Naive B cell (primary cell): ENCODE results near the gene MXI1. TPM values are rescaled to one million over a fixed set of nuclear protein-coding genes. Genes with fewer than 3 reads are reported as not detected.

ENCODE experiments used
- ATAC-seq, 2 donors: fragments of 150-1000 bp; cut with Tn5 transposase; 2 replicates each; pipeline ENCODE4 v1.10.0; 2021; ENCODE audit warnings: low read depth in 2 of 2, mild to moderate bottlenecking in 2 of 2, moderate library complexity in 2 of 2
- DNase-seq: peaks from one replicate; pipeline ENCODE4 v3.0.0; 2022
- H3K27ac Mint-ChIP-seq, 6 donors: one replicate each; pipeline ENCODE4 v1.8.0; 2020 to 2022; ENCODE audit warnings: mild to moderate bottlenecking in 6 of 6, mixed read lengths in 6 of 6, moderate library complexity in 5 of 6, inconsistent platforms in 2 of 6
- H3K27me3 Mint-ChIP-seq, 3 donors: one replicate each; pipeline ENCODE4 v1.8.0; 2021 to 2022; ENCODE audit warnings: mixed read lengths in 3 of 3, mild to moderate bottlenecking in 1 of 3
- H3K36me3 Mint-ChIP-seq, 2 donors: one replicate each; pipeline ENCODE4 v1.8.0; 2020 to 2022; ENCODE audit warnings: mixed read lengths in 2 of 2, inconsistent platforms in 1 of 2, mild to moderate bottlenecking in 1 of 2
- H3K4me1 Mint-ChIP-seq, 3 donors: one replicate each; pipeline ENCODE4 v1.8.0; 2020 to 2022; ENCODE audit warnings: mixed read lengths in 3 of 3, inconsistent platforms in 1 of 3, mild to moderate bottlenecking in 1 of 3, moderate library complexity in 1 of 3
- H3K4me3 Mint-ChIP-seq, 8 donors: one replicate each; pipeline ENCODE4 v1.8.0; 2020 to 2022; ENCODE audit warnings: mild to moderate bottlenecking in 8 of 8, mixed read lengths in 8 of 8, moderate library complexity in 8 of 8, inconsistent platforms in 2 of 8
- H3K9me3 Mint-ChIP-seq, 7 donors: one replicate each; pipeline ENCODE4 v1.8.0; 2020 to 2022; ENCODE audit warnings: mixed read lengths in 7 of 7, mild to moderate bottlenecking in 5 of 7, inconsistent platforms in 2 of 7, moderate library complexity in 1 of 7
- polyA plus RNA-seq, 6 donors: library from polyadenylated mRNA; unstranded; fragments of 300-500 nt; fragmentation: Illumina TruSeq; gene quantifications; one replicate each; pipeline ENCODE4 v1.2.3, GENCODE V29; 2021; ENCODE audit warnings: low read depth in 6 of 6

The MXI1 gene
- 10 to 100 TPM; 30.6 to 56.1 (median 44.9) TPM for polyA plus RNA-seq

DNA sequence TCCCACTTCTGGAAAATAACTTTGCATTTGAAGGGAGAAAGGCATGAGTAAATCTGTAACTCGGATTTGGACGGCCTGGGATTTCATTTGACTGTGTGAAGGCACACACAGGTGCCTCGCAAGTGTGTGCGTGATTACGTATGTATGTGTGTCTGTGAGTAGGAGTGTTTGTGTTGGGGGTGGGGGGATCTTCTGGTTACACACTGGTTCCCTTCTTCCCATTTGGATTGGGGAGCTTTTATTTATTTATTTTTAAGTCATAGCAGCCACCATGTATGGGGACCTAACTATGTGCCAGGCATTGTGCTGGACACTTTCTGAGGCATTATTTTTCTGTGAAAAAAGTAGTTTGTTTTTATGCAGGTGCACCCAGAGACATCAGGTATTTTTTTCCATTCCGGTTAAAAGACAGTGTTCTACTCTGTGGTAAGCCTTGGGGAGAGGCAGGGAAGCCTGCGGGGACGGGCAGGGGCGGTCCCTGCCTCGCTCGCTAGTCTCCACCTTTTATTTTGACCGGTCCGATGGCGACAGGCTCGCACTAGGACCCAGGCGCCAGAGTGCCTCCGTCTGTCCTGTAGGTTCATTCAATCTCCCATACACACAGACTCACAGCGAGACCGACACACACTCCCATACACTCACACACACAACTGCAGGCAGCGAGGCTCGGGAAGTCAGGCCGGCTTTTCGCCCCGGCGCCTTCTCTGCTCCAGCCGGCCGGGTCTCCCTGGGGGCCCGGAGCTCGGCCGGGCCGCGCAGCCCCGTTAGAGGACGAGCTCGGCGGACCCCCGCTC lies at the start of gene MXI1:
Gene MXI1, plus strand, starts transcription at position 595 of the 794 bp plus-strand sequence. CDS start 204 bp downstream, outside the sequence.
- DNase-seq (peak; percentile 36), ATAC-seq (peak; percentile 7 to 12)
- H3K4me1 Mint-ChIP-seq, result peaks cover 31 to 55% (median 48%) of the 10 kb centered on the region in 3 donors
- no peaks in the 10 kb centered on the region for H3K36me3 Mint-ChIP-seq
- H3K9me3 Mint-ChIP-seq, result peaks cover 0 to 2% (median 0%) of the 10 kb centered on the region in 7 donors
- H3K27ac Mint-ChIP-seq, result peak within 1 kb of the TSS; percentile 61 to 98 (median 89)
- H3K27me3 Mint-ChIP-seq, result peaks cover 7 to 27% (median 9%) of the 10 kb centered on the region in 3 donors
- H3K4me3 Mint-ChIP-seq, result peak within 1 kb of the TSS; percentile 89 to 100 (median 98)

DNA sequence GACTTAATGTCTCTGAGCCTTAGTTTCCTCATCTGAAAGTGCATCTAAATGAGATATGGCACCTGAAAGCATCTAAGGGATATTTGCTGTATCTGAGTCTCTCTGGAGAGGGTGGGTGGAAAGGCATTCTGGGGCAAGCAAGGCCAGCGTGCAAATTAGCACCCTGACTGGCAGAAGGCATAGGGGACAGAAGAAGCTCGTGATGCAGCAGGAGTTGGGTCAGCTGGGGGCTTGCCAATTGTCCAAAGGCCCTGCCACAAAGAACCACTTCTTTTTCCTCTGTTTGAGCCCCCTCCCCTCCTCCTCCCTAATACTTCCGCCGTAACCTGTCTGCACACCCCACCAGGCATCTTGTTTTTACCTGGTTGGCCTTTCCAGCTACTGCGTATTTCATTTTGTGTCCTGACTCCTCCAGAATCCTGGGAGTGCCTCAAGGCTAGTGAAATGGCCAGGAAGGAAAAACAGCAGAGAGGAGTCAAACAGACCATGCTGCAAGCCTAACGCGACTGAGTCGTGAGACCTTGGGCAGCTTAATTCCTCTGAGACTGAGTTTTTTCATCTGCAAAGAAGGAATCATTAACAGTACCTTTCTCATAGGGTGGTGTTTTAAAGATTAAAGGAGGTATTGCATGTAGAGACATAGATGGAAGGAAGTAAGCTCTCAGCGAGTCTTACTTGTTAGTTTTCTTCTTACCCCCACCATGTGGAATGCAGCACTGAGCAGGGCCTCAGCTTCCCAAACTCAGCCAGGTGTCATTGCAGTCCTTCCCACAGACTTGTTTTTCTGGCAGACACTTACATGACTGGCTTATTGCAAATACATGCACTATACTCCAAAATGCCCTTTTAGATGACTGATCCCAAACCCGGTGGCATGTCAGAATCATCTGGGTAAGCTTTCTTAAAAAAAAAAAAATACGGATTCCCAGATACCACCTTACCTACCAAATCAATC lies 49.1 kb upstream of the MXI1 start:
- Mint-ChIP-seq H3K4me3 (peak overlapping the region in 5 of 8 donors; percentile 19 to 74 (median 58)), H3K4me1 (peaks cover 26 to 61% (median 38%) of the 10 kb centered on the region in 3 donors), H3K36me3 (peaks cover 0 to 3% of the 10 kb centered on the region in 2 donors), H3K27me3 (peaks cover 12 to 27% (median 26%) of the 10 kb centered on the region in 3 donors), H3K9me3 (peaks cover 0 to 2% (median 0%) of the 10 kb centered on the region in 7 donors), H3K27ac (peak overlapping the region in 3 of 6 donors; percentile 78 to 97 (median 81))
- DNase-seq, result no peak
- no peak for ATAC-seq

- ATAC-seq (no peak), DNase-seq (no peak)
- peaks cover 17 to 43% (median 29%) of the 10 kb centered on the region in 3 donors for H3K4me1 Mint-ChIP-seq
- no peak overlapping the region for H3K27ac Mint-ChIP-seq
- H3K9me3 Mint-ChIP-seq, result no peaks in the 10 kb centered on the region
- no peaks in the 10 kb centered on the region for H3K36me3 Mint-ChIP-seq
- H3K4me3 Mint-ChIP-seq, result no peak overlapping the region
- H3K27me3 Mint-ChIP-seq, result peaks cover 9 to 34% (median 32%) of the 10 kb centered on the region in 3 donors
Observed at GRCh38 chr10:110160081-110160480, 47.3 kb upstream of the MXI1 start.

DNA sequence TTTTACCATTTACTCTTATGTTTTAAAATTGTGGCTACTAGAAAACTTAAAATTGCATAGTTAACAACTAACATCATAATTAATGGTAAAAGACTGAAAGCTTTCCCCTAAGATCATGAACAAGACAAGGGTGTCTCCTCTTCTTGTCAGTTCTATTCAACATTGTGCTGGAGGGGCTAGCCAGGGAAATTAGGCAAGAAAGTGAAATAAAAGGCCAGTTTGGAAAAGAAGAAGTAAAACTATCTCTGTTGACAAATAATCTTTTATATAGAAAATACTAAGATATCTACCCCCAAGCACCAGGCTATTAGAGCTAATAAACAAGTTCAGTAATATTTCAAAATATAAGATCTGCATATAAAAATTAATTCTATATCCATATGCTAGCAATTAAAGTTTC lies 46.9 kb upstream of the MXI1 start:
- ATAC-seq, result no peak
- Mint-ChIP-seq H3K27ac (no peak overlapping the region), H3K4me3 (no peak overlapping the region), H3K27me3 (peaks cover 14 to 39% (median 37%) of the 10 kb centered on the region in 3 donors), H3K9me3 (no peaks in the 10 kb centered on the region), H3K4me1 (peaks cover 12 to 39% (median 24%) of the 10 kb centered on the region in 3 donors), H3K36me3 (no peaks in the 10 kb centered on the region)
- no peak for DNase-seq

GRCh38 chr10:110162741-110163145 lies 44.7 kb upstream of the MXI1 start:
- H3K36me3 Mint-ChIP-seq, result peaks cover 0 to 7% of the 10 kb centered on the region in 2 donors
- DNase-seq (no peak), ATAC-seq (no peak)
- H3K4me1 Mint-ChIP-seq, result peaks cover 0 to 19% (median 3%) of the 10 kb centered on the region in 3 donors
- peak overlapping the region in 1 of 8 donors; percentile 47 for H3K4me3 Mint-ChIP-seq
- no peak overlapping the region for H3K27ac Mint-ChIP-seq
- H3K9me3 Mint-ChIP-seq, result no peaks in the 10 kb centered on the region
- H3K27me3 Mint-ChIP-seq, result peaks cover 27 to 57% (median 45%) of the 10 kb centered on the region in 3 donors

DNA sequence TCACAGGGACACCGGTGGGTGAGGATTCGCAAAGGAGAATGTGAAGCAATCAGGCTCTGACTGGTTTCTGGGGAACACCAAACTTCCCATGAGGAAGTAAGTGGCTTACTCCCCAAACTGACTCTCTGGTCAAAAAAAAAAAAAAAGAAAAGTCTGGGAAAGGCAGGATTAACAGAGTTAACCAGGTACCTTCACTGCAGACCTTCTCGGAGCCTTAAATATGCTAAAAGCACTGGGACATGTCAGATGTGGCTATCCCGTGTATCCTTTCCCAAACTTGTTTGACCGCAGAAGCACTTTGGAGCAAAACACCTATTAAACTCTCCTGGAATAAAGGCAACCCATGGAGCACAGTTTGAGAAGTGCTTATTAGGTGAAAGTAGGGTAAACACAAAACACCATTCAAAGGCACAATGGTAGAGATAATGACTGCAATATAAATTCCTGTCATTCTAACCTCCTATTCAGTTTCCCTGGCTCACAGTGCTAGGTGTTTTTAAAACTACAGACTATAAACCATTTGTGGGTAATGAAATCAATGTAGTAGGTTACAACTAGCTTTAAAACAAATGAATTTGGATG lies 44.1 kb upstream of the MXI1 start:
- H3K27me3 Mint-ChIP-seq, result peaks cover 32 to 61% (median 50%) of the 10 kb centered on the region in 3 donors

GRCh38 chr10:110163841-110164240 lies 43.6 kb upstream of the MXI1 start:
- peaks cover 38 to 61% (median 56%) of the 10 kb centered on the region in 3 donors for H3K27me3 Mint-ChIP-seq

More for the DNA sequence above, 44.1 kb upstream of the MXI1 start:
- H3K9me3 Mint-ChIP-seq, result no peaks in the 10 kb centered on the region
- H3K4me1 Mint-ChIP-seq, result peaks cover 5 to 19% (median 6%) of the 10 kb centered on the region in 3 donors
- H3K36me3 Mint-ChIP-seq, result peaks cover 0 to 7% of the 10 kb centered on the region in 2 donors
- DNase-seq, result no peak
- H3K4me3 Mint-ChIP-seq, result no peak overlapping the region
- ATAC-seq, result no peak
- H3K27ac Mint-ChIP-seq, result no peak overlapping the region

GRCh38 chr10:110165239-110165638 lies 42.2 kb upstream of the MXI1 start:
- ATAC-seq, result no peak
- H3K36me3 Mint-ChIP-seq, result peaks cover 0 to 7% of the 10 kb centered on the region in 2 donors
- H3K27ac Mint-ChIP-seq, result peak overlapping the region in 1 of 6 donors; percentile 65
- no peak overlapping the region for H3K4me3 Mint-ChIP-seq
- no peak for DNase-seq
- H3K27me3 Mint-ChIP-seq, result peaks cover 44 to 65% (median 65%) of the 10 kb centered on the region in 3 donors
- peaks cover 23 to 31% (median 24%) of the 10 kb centered on the region in 3 donors for H3K4me1 Mint-ChIP-seq
- H3K9me3 Mint-ChIP-seq, result no peaks in the 10 kb centered on the region

More at GRCh38 chr10:110163841-110164240, 43.6 kb upstream of the MXI1 start:
- peaks cover 0 to 7% of the 10 kb centered on the region in 2 donors for H3K36me3 Mint-ChIP-seq
- H3K27ac Mint-ChIP-seq, result peak overlapping the region in 1 of 6 donors; percentile 49
- peaks cover 10 to 19% (median 12%) of the 10 kb centered on the region in 3 donors for H3K4me1 Mint-ChIP-seq
- H3K9me3 Mint-ChIP-seq, result no peaks in the 10 kb centered on the region
- no peak overlapping the region for H3K4me3 Mint-ChIP-seq
- no peak for ATAC-seq
- no peak for DNase-seq

GRCh38 chr10:110167149-110167548 lies 40.3 kb upstream of the MXI1 start:
- H3K27ac Mint-ChIP-seq, result no peak overlapping the region
- no peaks in the 10 kb centered on the region for H3K9me3 Mint-ChIP-seq

DNA sequence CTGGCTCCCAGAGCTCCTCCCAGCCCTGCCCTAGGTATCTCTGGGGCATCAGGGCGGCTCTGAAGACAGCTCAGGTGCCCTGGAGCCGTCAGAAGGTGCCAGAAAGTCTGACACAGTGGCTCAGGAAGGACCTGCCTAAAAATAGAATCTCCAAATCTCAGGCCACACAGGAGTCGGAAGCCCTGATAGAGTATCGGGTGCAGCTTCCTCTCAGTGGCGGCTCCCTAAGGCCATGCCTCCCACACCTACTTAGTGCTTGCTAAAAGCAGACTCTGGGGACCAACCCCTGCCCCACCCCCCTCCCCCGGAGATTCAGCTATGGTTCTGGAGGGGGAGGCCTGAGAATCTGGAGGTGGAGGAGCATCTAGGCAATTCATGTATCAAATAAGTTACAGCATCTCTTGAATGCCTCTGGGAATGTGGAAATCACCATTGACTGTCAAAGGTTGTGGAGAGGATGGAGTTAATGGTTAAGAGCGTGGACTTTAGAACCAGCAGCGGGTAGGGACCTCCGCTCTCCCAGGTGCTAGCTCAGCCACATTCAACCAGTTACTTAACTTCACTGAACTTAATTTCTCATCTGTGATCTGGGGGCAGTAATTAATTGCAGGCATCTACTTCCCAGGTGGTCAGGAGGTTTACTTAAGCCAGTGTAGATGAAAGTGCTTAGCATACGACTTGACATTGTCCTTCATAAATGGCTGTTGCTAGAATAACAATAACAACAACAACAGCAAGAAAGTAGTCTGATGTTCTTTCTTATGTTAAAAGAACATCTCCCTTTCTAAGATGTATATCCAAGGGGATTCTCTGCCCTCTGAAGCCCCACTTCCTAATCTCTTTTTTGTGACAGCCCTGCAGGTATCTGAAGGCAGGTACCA lies 38.6 kb upstream of the MXI1 start:
- Mint-ChIP-seq H3K9me3 (no peaks in the 10 kb centered on the region), H3K4me3 (peak overlapping the region in 3 of 8 donors; percentile 10 to 30 (median 22)), H3K27ac (peak overlapping the region in 1 of 6 donors; percentile 13), H3K27me3 (peaks cover 70 to 84% (median 73%) of the 10 kb centered on the region in 3 donors), H3K4me1 (peaks cover 32 to 38% (median 33%) of the 10 kb centered on the region in 3 donors), H3K36me3 (peaks cover 0 to 7% of the 10 kb centered on the region in 2 donors)
- DNase-seq (no peak), ATAC-seq (peak; percentile 38 to 44)

More at GRCh38 chr10:110167149-110167548, 40.3 kb upstream of the MXI1 start:
- DNase-seq (no peak), ATAC-seq (no peak)
- peaks cover 0 to 7% of the 10 kb centered on the region in 2 donors for H3K36me3 Mint-ChIP-seq
- no peak overlapping the region for H3K4me3 Mint-ChIP-seq
- H3K4me1 Mint-ChIP-seq, result peaks cover 33 to 38% (median 34%) of the 10 kb centered on the region in 3 donors
- H3K27me3 Mint-ChIP-seq, result peaks cover 62 to 83% (median 77%) of the 10 kb centered on the region in 3 donors

GRCh38 chr10:110169586-110169985 lies 37.8 kb upstream of the MXI1 start:
- H3K9me3 Mint-ChIP-seq, result no peaks in the 10 kb centered on the region
- peaks cover 70 to 81% (median 76%) of the 10 kb centered on the region in 3 donors for H3K27me3 Mint-ChIP-seq
- ATAC-seq (no peak), DNase-seq (no peak)
- no peak overlapping the region for H3K4me3 Mint-ChIP-seq
- H3K4me1 Mint-ChIP-seq, result peaks cover 32 to 38% (median 33%) of the 10 kb centered on the region in 3 donors
- peaks cover 0 to 7% of the 10 kb centered on the region in 2 donors for H3K36me3 Mint-ChIP-seq
- H3K27ac Mint-ChIP-seq, result peak overlapping the region in 1 of 6 donors; percentile 13
